ENCODE data around the gene GLE1. TPM values are rescaled to one million over a fixed set of nuclear protein-coding genes. Genes with fewer than 3 reads are reported as not detected.

GLE1 gene
- total RNA-seq, 1 donor from 2014 or later = 6.3 TPM

DNA sequence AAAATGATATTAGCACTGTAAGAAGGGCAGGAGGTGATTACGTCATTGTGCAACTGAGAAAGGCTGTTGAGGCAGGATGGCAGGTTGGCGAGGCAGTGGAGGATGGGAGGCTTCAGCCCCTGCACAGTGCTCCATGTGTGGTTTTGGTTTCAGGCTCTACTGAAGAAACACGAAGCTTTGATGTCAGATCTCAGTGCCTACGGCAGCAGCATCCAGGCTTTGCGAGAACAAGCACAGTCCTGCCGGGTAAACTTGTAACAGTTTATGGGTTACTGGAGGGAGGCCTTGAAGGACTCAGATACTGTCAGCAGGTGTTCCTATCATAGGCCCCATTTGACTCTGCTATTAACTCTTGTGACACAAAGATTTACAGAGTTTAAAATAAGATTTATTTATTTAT lies 82.9 kb downstream of the GLE1 start:
- H3K4me3 ChIP-seq = no peak overlapping the region
- TF ChIP-seq, protein P1, sequence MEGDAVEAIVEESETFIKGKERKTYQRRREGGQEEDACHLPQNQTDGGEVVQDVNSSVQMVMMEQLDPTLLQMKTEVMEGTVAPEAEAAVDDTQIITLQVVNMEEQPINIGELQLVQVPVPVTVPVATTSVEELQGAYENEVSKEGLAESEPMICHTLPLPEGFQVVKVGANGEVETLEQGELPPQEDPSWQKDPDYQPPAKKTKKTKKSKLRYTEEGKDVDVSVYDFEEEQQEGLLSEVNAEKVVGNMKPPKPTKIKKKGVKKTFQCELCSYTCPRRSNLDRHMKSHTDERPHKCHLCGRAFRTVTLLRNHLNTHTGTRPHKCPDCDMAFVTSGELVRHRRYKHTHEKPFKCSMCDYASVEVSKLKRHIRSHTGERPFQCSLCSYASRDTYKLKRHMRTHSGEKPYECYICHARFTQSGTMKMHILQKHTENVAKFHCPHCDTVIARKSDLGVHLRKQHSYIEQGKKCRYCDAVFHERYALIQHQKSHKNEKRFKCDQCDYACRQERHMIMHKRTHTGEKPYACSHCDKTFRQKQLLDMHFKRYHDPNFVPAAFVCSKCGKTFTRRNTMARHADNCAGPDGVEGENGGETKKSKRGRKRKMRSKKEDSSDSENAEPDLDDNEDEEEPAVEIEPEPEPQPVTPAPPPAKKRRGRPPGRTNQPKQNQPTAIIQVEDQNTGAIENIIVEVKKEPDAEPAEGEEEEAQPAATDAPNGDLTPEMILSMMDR (IDR thresholded peaks at IDR 0.05) = no peak
- H3K4me1 ChIP-seq = no peaks in the 10 kb centered on the region
- H3K27ac ChIP-seq = no peak overlapping the region
- no peaks in the 10 kb centered on the region for H3K27me3 ChIP-seq
- peaks cover 93 to 100% of the 10 kb centered on the region in 2 donors for H3K36me3 ChIP-seq
- H3K9me3 ChIP-seq = no peaks in the 10 kb centered on the region
- DNase-seq (ENCODE audit: low spot score in 2 of 2) = no peak
- intact Hi-C loops (cut with DNase I) = no loop called here

- peaks cover 91 to 100% of the 10 kb centered on the region in 2 donors for H3K36me3 ChIP-seq
- no peaks in the 10 kb centered on the region for H3K9me3 ChIP-seq
- no peak overlapping the region for H3K4me3 ChIP-seq
- H3K4me1 ChIP-seq = no peaks in the 10 kb centered on the region
- DNase-seq (ENCODE audit: low spot score in 2 of 2) = no peak
- TF ChIP-seq, protein P1 (IDR thresholded peaks at IDR 0.05) = no peak
- no peak overlapping the region for H3K27ac ChIP-seq
- intact Hi-C loops (cut with DNase I) = no loop called here
- H3K27me3 ChIP-seq = no peaks in the 10 kb centered on the region
Measured at GRCh38 chr9:128588581-128589233, 84.2 kb downstream of the GLE1 start.

Other genes with a start within 250 kb of the GLE1 start
- gene GOLGA2, start 228.7 kb upstream of the GLE1 start, total RNA-seq = 74.9 TPM
- gene SWI5, start 228.4 kb upstream of the GLE1 start, total RNA-seq = 1.8 TPM
- 10.2 TPM for gene TRUB2, start 182.3 kb upstream of the GLE1 start, total RNA-seq
- 11.4 TPM for gene COQ4, start 181.9 kb upstream of the GLE1 start, total RNA-seq
- 16.6 TPM for gene SLC27A4, start 164.2 kb upstream of the GLE1 start, total RNA-seq
- 37.5 TPM for gene URM1, start 133.3 kb upstream of the GLE1 start, total RNA-seq
- 70.5 TPM for gene CERCAM, start 83.9 kb upstream of the GLE1 start, total RNA-seq
- 26.9 TPM for gene ODF2, start 48.7 kb upstream of the GLE1 start, total RNA-seq
- gene SPTAN1, start 47.9 kb downstream of the GLE1 start, total RNA-seq = 687 TPM
- 49.9 TPM for gene DYNC2I2, start 152.1 kb downstream of the GLE1 start, total RNA-seq
- gene SET, start 184.5 kb downstream of the GLE1 start, total RNA-seq = 102 TPM
- gene PKN3, start 197.8 kb downstream of the GLE1 start, total RNA-seq = 28.8 TPM
- 49.6 TPM for gene ZDHHC12, start 219.4 kb downstream of the GLE1 start, total RNA-seq